Lung microvascular endothelial cell (primary cell): Measurements from ENCODE around the gene TFR2. TPM values are rescaled to one million over a fixed set of nuclear protein-coding genes. Genes with fewer than 3 reads are reported as not detected.

Experiments used
- DNase-seq, 2 donors: peaks; one replicate each; pipeline versions ENCODE4 v3.0.0 to v3.0.0-alpha.2; 2010; ENCODE audit warnings: low read depth in 2 of 2
- total RNA-seq: library from RNA; depleted of rRNA; stranded (reverse); fragments of >200 nt; gene quantifications from 2 replicates; pipeline ENCODE4 v1.2.1, GENCODE V29; 2014

Gene TFR2
- total RNA-seq, 1 donor from 2014 or later: under 0.01 TPM

- no peak for DNase-seq
Observed at GRCh38 chr7:100573691-100574361, 67.5 kb downstream of the TFR2 start, which contains the start of gene SAP25. SAP25 (minus strand) TSS chr7:100573900; CDS start chr7:100573742, 158 bp downstream.

GRCh38 chr7:100572949-100573675 lies 68.2 kb downstream of the TFR2 start:
- no peak for DNase-seq

GRCh38 chr7:100572281-100572948 lies 68.9 kb downstream of the TFR2 start:
- no peak for DNase-seq

GRCh38 chr7:100571829-100572116 lies 69.6 kb downstream of the TFR2 start:
- no peak for DNase-seq

GRCh38 chr7:100570954-100571828 lies 70.2 kb downstream of the TFR2 start:
- DNase-seq: no peak

Other genes with a start within 250 kb of the TFR2 start
- gene ZCWPW1, start 212.8 kb downstream of the TFR2 start, total RNA-seq: 0.44 and 0.79 TPM in 2 replicates
- gene MEPCE, start 211.7 kb downstream of the TFR2 start, total RNA-seq: 25.1 and 40.5 TPM in 2 replicates
- gene PPP1R35, start 205.1 kb downstream of the TFR2 start, total RNA-seq: 8.1 and 11.3 TPM in 2 replicates
- 0.40 and 0.44 TPM in 2 replicates for gene SPACDR, start 177.3 kb downstream of the TFR2 start, total RNA-seq
- 21.6 and 25.8 TPM in 2 replicates for gene TSC22D4, start 162.3 kb downstream of the TFR2 start, total RNA-seq
- gene NYAP1, start 157.6 kb downstream of the TFR2 start, total RNA-seq: 2.0 and 6.3 TPM in 2 replicates
- 25.5 and 74.2 TPM in 2 replicates for gene AGFG2, start 102.3 kb downstream of the TFR2 start, total RNA-seq
- gene SAP25, start 67.7 kb downstream of the TFR2 start, total RNA-seq: not detected in 2 replicates
- gene LRCH4, start 55.4 kb downstream of the TFR2 start, total RNA-seq: 5.8 and 6.3 TPM in 2 replicates
- under 0.01 and 0.20 TPM in 2 replicates for gene FBXO24, start 55.2 kb downstream of the TFR2 start, total RNA-seq
- 0.22 TPM in 1 of 2 replicates, not detected in the other for gene PCOLCE, start 39.2 kb downstream of the TFR2 start, total RNA-seq
- gene MOSPD3, start 29.0 kb downstream of the TFR2 start, total RNA-seq: 5.2 and 5.4 TPM in 2 replicates
- gene ACTL6B, start 14.9 kb upstream of the TFR2 start, total RNA-seq: not detected in 2 replicates
- 72.1 and 76.4 TPM in 2 replicates for gene GNB2, start 32.2 kb upstream of the TFR2 start, total RNA-seq
- 8.1 and 14.9 TPM in 2 replicates for gene GIGYF1, start 52.7 kb upstream of the TFR2 start, total RNA-seq
- gene POP7, start 64.6 kb upstream of the TFR2 start, total RNA-seq: 28.1 and 33.3 TPM in 2 replicates
- gene EPO, start 78.9 kb upstream of the TFR2 start, total RNA-seq: not detected in 2 replicates
- not detected in 2 replicates for gene ZAN, start 92.0 kb upstream of the TFR2 start, total RNA-seq
- gene EPHB4, start 186.0 kb upstream of the TFR2 start, total RNA-seq: 250 and 393 TPM in 2 replicates
- gene SLC12A9, start 211.2 kb upstream of the TFR2 start, total RNA-seq: 34.0 and 39.3 TPM in 2 replicates
- 36.4 and 41.3 TPM in 2 replicates for gene TRIP6, start 225.8 kb upstream of the TFR2 start, total RNA-seq
- gene SRRT, start 233.6 kb upstream of the TFR2 start, total RNA-seq: 29.9 and 34.9 TPM in 2 replicates
- 1.5 and 2.2 TPM in 2 replicates for gene UFSP1, start 248.2 kb upstream of the TFR2 start, total RNA-seq